HG03460 (cell line): ENCODE results near the gene MLLT1.

Experiments used
- ATAC-seq: cut with Tn5 transposase; IDR thresholded peaks from one replicate; pipeline ENCODE4 v1.9.1; 2021; ENCODE audit not compliant: unreplicated experiment

The MLLT1 gene

GRCh38 chr19:6212403-6213265 is 67.1 kb downstream of the MLLT1 start:
- no peak for ATAC-seq

- no peak for ATAC-seq
Measured at GRCh38 chr19:6211632-6212402, 68.0 kb downstream of the MLLT1 start.

- ATAC-seq: no peak
Measured at GRCh38 chr19:6210721-6211600, 68.8 kb downstream of the MLLT1 start.

DNA sequence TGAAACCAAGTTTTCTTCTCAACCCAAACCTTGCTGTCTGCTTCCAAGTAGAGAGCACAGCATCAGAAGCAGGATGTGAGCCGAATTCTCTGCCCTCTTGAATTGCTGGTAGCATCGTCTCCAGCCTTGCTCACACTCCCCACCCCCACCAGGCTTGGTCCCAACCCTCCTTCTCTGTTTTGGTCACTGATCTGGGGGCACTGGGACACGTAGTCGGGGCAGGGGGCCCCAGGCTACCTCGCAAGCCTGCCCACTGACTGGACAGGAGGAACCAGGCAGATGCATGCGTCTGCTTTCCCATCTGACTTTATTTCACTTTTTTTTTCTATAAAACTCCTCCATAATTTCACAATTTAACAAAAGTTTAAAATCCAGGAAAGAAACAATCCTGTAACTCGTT is 69.7 kb downstream of the MLLT1 start:
- no peak for ATAC-seq

DNA sequence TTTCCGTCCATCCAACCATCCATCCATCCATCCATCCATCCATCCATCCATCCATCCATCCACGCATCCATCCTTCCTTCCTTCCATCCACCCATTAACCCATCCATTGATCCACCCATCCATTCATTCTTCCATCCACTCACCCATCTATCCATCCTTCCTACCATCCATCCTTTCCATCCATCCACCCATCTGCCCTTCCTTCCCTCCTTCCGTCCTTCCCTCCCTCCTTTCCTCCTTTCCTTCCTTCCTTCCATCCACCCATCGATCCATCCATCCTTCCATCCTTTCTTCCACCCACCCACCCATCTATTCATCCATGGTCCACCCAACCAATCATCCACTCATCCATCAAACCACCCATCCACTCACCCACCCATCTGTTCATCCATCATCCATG is 70.1 kb downstream of the MLLT1 start:
- ATAC-seq: no peak

DNA sequence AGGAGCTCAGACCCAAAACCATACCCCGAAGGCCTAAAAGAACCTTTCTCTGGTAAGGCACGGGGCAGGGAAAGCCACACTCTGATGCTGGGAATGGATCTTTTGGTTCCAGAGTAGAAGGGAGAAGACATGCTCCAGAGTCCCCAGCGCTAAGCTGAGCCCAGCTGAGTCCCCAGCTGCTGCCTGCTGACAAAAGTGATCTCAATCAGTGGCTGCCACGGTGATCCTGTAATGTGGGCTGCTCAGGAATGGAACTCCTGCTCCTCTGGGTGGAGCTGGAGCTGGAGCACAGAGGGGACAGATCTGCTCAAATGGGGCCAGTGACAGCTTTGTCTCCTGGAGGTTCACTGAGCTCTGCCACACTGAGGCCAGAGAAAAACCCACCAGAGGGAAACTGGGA is 70.5 kb downstream of the MLLT1 start:
- no peak for ATAC-seq

DNA sequence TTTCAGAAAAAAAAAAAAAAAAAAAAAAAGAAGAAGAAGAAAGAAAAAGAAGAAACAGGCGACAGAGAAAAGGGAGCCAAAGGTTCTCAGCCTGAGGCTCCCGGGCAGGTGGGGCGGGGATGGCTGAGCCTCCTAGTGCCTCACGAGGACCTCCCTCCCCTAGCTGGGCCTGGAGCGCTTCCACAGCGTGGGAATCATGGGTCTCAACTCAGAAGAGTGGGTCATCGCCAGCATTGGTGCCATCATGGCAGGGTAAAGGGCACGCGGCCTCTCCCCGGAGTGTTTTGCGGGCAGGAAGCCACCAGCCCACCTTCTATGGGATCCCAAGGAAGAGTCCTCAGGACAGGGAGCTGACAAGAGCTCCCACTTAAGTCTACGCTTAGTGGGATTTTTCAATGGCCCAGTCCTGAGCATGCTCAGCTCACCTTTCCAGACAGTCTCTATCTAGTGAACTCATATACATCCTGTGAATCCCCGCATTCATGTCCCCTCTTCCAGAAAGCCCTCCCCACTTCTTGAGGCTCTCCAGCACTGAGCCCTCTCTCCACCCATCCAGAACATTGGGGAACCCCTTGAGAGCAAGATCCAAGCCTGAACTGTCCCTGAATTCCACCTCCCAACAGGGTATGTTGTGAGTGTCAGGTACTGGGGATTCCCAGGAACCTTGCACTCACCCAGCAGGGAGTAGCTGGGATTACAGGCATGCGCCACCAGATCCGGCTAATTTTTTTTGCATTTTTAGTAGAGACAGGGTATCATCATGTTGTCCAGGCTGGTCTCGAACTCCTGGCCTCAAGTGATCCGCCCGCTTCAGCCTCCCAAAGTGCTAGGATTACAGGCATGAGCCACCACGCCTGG is 74.7 kb downstream of the MLLT1 start:
- no peak for ATAC-seq

GRCh38 chr19:6204212-6204611 is 75.6 kb downstream of the MLLT1 start:
- ATAC-seq: no peak

GRCh38 chr19:6199240-6199994 is 80.4 kb downstream of the MLLT1 start:
- peak; percentile 58 for ATAC-seq

- peak; percentile 18 for ATAC-seq
Measured at GRCh38 chr19:6198896-6199239, 80.9 kb downstream of the MLLT1 start.

DNA sequence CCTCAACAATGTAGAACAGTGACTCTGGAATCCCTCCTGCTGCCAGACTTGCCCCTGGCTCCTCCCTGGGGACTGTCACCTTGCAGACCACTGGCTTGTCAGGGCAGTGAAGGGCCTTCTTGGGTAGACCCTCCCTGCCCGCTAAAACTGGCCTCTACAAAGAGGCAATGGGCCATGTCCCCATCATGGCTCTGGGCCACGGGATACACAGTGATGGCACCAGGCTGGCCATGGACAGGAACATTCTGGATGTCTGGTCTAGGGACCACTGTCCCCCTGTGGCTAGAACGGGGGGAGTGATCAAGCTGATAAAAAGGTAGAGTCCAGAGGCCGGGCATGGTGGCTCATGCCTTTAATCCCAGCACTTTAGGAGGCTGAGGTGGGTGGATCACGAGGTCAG is 83.4 kb downstream of the MLLT1 start:
- no peak for ATAC-seq

GRCh38 chr19:6188811-6189210 is 91.0 kb downstream of the MLLT1 start:
- no peak for ATAC-seq

DNA sequence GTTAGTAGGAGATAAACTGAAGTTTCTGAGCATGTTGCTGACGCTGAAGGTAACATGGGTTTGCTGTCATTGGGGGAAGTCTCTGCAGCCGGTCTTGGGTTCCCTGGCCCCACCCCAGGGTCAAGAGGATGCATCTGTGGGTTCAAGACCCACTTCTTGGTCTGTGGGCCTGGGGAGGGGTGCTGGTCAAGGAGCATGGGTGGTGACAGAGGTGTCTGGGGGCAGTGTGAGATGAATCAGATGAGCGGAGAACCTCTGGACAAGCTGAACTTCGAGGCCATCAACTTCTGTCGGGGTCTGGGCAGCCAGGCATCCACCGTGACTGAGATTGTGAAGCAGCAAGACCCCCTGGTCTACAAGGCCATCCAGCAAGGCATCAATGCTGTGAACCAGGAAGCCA is 92.4 kb downstream of the MLLT1 start:
- no peak for ATAC-seq

- ATAC-seq: no peak
Measured at GRCh38 chr19:6185835-6186834, 93.6 kb downstream of the MLLT1 start.

- ATAC-seq: no peak
Measured at GRCh38 chr19:6185093-6185834, 94.5 kb downstream of the MLLT1 start.

- ATAC-seq: no peak
Measured at GRCh38 chr19:6181119-6181518, 98.7 kb downstream of the MLLT1 start.

- ATAC-seq: no peak
Measured at GRCh38 chr19:6173190-6173589, 106.6 kb downstream of the MLLT1 start.
